GM12873 (cell line): ENCODE results near the gene DPY30.

Experiments
- TF ChIP-seq, protein P1 (sequence below): IDR thresholded peaks from 2 replicates; pipeline ENCODE4 v1.5.1; 2012; ENCODE audit warnings: low read depth, mild to moderate bottlenecking, moderate library complexity, low read length, control low read depth; ENCODE audit not compliant: insufficient read depth; ENCODE audit errors: missing control alignments

Gene DPY30

DNA sequence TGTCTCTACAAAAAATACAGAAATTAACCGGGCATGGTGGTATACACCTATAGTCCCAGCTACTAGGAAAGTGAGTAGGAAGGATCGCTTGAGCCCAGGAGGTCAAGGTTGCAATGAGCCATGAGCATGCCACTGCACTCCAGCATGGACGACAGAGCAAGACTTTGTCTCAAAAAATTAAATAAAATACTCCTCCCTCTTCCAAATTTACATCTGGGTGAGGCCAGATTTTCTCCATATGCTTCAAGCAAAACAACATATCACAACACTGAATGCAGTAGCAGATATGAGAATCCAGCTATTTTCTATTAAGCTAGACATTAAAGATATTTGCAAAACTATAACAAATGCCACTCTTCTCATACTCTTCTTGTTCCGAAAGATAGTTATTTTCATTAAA, 49.7 kb downstream of the DPY30 start:
- TF ChIP-seq, protein P1, sequence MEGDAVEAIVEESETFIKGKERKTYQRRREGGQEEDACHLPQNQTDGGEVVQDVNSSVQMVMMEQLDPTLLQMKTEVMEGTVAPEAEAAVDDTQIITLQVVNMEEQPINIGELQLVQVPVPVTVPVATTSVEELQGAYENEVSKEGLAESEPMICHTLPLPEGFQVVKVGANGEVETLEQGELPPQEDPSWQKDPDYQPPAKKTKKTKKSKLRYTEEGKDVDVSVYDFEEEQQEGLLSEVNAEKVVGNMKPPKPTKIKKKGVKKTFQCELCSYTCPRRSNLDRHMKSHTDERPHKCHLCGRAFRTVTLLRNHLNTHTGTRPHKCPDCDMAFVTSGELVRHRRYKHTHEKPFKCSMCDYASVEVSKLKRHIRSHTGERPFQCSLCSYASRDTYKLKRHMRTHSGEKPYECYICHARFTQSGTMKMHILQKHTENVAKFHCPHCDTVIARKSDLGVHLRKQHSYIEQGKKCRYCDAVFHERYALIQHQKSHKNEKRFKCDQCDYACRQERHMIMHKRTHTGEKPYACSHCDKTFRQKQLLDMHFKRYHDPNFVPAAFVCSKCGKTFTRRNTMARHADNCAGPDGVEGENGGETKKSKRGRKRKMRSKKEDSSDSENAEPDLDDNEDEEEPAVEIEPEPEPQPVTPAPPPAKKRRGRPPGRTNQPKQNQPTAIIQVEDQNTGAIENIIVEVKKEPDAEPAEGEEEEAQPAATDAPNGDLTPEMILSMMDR: no peak

DNA sequence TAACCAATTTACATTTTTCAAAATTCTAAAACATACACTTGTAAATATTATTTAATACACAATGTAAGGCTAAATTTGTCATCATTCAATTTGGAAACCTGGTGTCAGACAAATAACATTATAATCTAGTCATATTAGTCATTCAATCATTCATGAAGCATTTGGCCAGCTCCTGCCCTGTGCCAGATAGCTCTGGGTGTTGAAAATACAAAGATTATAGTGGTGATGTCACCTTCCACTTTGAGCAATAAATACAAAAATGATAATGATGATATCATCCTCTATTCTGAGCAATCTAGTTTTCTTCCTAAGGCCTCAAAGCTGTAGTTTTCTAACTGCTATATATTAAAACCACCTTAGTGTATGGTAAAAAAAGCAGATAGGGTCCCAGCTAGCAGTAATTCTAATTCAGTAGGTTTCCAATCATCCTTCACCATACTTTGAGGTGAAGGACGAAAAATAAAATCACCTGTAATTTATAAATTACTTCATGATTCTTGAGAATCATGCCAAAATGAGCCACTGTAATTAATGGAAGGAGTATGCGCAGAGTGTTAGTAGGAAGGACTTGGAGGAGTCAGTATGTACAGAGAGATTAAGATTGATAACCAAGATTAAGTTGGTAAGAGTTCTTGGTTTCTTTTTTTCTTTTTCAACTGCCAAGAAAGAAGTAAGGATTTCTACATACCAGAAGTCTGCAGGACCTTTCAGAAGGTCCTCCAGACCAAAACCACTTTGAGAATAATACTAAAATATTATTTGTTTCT, 52.0 kb downstream of the DPY30 start:
- TF ChIP-seq, protein P1: no peak

DNA sequence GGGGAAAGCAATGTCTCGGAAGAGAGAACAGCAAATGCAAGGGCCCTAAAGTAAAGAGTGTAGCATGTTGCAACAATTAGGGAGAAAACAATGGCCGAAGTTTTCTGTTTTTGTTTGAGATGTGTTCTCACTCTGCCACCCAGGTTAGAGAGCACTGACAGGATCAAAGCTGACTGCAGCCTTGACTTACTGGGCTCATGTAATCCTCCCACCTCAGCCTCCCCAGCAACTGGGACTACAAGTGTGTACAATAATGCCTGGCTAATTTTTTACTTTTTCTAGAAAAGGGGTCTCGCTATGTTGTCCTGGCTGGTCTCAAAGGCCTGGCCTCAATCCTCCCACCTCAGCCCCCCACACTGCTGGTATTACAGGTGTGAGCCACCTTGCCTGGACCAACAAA, 52.7 kb downstream of the DPY30 start:
- TF ChIP-seq, protein P1: no peak

DNA sequence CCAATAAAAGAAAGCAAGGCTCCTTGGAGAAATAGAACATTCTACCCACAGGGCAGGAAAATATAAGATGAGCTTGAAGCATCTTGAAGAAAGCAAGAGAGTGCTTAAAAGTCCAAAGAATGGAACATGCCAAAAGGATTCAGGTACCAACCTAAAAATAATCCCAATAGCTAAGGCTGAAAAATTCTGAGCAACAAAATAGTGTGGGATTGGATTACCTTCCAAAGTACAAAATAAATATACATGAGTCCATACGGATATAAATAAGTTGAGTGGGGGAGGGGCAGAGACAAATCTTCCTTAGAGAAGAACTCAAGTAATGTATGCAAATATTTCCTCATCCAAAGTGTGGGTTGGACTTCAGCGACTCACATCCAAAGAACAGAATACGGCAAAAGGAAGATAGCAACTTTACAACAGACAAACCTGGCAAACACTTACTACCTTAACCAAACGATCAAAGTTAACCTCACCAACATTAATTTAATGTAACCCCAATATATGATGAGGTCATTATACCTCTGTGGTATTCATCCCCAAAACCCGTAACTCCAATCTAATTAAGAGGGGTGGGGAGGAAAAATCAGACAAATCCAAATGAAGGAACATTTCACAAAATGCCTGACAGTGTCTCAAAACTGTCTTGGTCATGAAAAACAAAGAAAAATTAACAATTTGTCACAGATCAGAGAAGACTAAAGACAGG, 55.7 kb downstream of the DPY30 start:
- TF ChIP-seq, protein P1: no peak

DNA sequence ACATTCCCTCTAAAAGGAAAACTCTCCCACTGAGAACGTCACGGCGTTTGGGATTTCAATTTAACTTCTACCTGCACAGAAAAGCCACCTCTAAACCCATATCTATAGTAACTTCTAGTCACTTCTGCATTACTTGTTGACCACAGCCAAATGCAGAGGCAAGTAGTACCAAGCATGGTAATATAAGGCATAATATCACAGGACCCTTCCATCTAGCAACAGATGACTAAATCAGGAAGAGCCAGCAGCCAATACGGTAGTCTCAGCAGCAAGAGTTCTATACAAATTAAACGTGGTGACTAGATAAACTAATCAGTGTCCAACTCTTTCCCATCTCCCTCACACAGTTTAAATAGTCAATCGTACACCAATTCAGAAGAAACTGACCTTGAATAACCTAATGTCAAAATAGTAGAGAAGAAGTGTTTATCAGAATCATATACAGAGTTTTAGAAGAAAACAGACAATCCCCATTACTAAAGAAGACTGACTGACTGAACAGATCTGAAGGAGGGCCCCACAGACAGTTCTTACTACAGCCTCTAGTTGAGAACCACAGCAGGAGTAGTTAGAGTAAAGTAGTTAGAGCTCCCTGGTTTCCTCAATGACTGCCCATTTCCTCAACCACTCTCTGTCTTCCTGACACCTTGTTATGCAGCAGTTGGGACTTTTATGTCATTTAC, 58.8 kb downstream of the DPY30 start:
- TF ChIP-seq, protein P1: peak; percentile 51

DNA sequence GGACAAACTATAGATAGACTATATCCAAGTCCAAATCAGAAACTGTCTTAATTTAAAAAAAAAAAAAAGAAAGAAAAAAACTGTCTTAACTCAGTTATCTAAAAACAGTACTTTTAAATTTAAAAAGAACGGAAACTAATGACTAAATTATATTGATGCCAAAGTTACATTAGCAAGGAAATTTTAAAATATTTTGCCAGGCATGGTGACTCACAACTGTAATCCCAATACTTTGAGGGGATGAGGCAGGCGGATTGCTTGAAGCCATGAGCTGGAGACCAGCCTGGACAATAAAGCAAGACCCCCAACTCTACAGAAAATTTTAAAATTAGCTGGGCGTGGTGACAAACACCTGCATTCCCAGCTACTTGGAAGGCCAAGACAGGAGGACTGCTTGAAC, 59.6 kb downstream of the DPY30 start:
- TF ChIP-seq, protein P1: no peak

DNA sequence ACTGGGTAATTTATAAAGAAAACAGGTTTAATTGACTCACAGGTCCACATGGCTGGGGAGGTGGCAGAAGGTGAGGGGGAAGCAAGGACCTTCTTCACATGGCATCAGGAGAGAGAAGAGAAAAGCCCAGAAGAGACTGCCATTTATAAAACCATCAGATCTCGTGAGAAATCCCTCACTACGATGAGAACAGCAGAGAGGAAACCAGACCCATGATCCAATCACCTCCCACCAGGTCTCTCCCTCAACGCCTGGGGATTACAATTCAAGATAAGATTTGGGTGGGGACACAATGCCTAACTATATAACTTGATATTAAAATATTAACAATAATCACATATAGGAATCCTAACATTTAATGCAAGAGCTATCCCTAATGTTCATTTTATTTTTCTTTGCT, 60.6 kb downstream of the DPY30 start:
- TF ChIP-seq, protein P1: no peak
